ENCODE data around the gene PNKP. TPM values are rescaled to one million over a fixed set of nuclear protein-coding genes. Genes with fewer than 3 reads are reported as not detected.

Gene PNKP
- polyA plus RNA-seq, 1 donor from 2014 or later, result 43.1 TPM

DNA sequence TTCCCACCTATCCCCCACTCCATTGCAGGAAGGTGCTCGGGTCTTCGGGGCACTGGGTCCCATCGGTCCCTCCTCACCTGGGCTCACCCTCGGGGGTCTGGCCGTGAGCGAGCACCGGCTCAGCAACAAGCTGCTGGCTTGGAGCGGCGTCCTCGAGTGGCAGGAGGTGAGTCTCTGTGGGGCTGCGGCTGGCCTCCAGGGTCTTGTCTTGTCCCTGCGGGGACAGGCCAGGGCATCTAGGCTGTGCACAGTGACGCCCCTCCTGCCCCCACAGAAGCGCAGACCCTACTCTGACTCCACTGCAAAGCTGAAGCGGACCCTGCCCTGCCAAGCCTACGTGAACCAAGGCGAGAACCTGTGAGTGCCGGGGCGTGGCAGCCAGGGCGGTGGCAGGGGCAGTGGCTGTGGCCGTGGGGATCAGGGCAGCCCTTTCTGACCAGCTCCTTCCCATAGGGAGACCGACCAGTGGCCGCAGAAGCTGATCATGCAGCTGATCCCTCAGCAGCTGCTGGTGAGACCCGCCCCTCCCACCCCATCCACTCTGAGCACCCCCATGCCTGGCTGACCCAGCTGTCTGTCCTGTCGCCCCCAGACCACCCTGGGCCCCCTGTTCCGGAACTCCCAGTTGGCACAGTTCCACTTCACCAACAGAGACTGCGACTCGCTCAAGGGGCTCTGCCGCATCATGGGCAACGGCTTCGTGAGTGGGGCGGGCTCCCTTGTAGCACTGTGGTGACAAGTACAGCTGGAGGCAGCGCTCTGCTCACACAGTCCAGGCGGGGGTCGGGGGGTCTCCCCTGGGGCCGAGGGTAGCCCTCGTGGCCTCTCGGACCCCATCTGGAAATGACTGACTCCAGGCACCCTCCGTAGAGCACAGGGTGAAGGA is 12.8 kb downstream of the PNKP start:
- Histone ChIP-seq H4K20me1 (ENCODE audit: insufficient read depth) (peaks cover 43% of the 10 kb centered on the region), H3K36me3 (ENCODE audit: insufficient read depth, low read length) (no peaks in the 10 kb centered on the region), H3K4me2 (ENCODE audit: low read length) (no peak overlapping the region), H3K27me3 (ENCODE audit: insufficient read depth, low read depth, low read length) (no peaks in the 10 kb centered on the region), H3K9me2 (ENCODE audit: insufficient read depth, low read length) (no peaks in the 10 kb centered on the region), H3K79me2 (replicated peaks; ENCODE audit: insufficient read depth, low read length) (peaks cover 36% of the 10 kb centered on the region), H3K9me3 (ENCODE audit: low read length) (no peaks in the 10 kb centered on the region), H3K27ac (ENCODE audit: low read length) (no peak overlapping the region), H3F3A (ENCODE audit: insufficient read depth, low read length, poor library complexity, severe bottlenecking) (no peaks in the 10 kb centered on the region), H3K9ac (ENCODE audit: low read length) (no peak overlapping the region), H2AFZ (ENCODE audit: low read depth, low read length) (no peak overlapping the region), H3K4me3 (ENCODE audit: low read length) (peak overlapping the region; percentile 76)
- TF ChIP-seq MXI1 (conservative IDR thresholded peaks at IDR 0.05; ENCODE audit: poor library complexity, severe bottlenecking) (no peak), RAD21 (conservative IDR thresholded peaks at IDR 0.05) (no peak), TAF1 (IDR thresholded peaks at IDR 0.05; ENCODE audit: low read depth) (no peak), EP300 (conservative IDR thresholded peaks at IDR 0.05; ENCODE audit: poor library complexity, severe bottlenecking) (no peak), SMC3 (conservative IDR thresholded peaks at IDR 0.05; ENCODE audit: poor library complexity) (no peak), POLR2AphosphoS5 (IDR thresholded peaks at IDR 0.05) (no peak), REST (IDR thresholded peaks at IDR 0.05; ENCODE audit: borderline replicate concordance) (no peak), EZH2 (IDR thresholded peaks at IDR 0.05; ENCODE audit: borderline replicate concordance, insufficient read depth, low read length, poor library complexity, severe bottlenecking) (no peak), CTCF (IDR thresholded peaks at IDR 0.05; ENCODE audit: poor library complexity, severe bottlenecking) (no peak)

GRCh38 chr19:49853852-49854377 is 13.5 kb downstream of the PNKP start:
- H3F3A ChIP-seq (ENCODE audit: insufficient read depth, low read length, poor library complexity, severe bottlenecking), result no peaks in the 10 kb centered on the region
- peaks cover 3% of the 10 kb centered on the region for H3K36me3 ChIP-seq (ENCODE audit: insufficient read depth, low read length)
- H3K27me3 ChIP-seq (ENCODE audit: insufficient read depth, low read depth, low read length), result no peaks in the 10 kb centered on the region
- peaks cover 36% of the 10 kb centered on the region for H3K79me2 ChIP-seq (replicated peaks; ENCODE audit: insufficient read depth, low read length)
- TF ChIP-seq CTCF (IDR thresholded peaks at IDR 0.05; ENCODE audit: poor library complexity, severe bottlenecking) (no peak), POLR2AphosphoS5 (IDR thresholded peaks at IDR 0.05) (no peak), REST (IDR thresholded peaks at IDR 0.05; ENCODE audit: borderline replicate concordance) (no peak), TAF1 (IDR thresholded peaks at IDR 0.05; ENCODE audit: low read depth) (no peak), EP300 (conservative IDR thresholded peaks at IDR 0.05; ENCODE audit: poor library complexity, severe bottlenecking) (no peak), MXI1 (conservative IDR thresholded peaks at IDR 0.05; ENCODE audit: poor library complexity, severe bottlenecking) (no peak), EZH2 (IDR thresholded peaks at IDR 0.05; ENCODE audit: borderline replicate concordance, insufficient read depth, low read length, poor library complexity, severe bottlenecking) (no peak), SMC3 (conservative IDR thresholded peaks at IDR 0.05; ENCODE audit: poor library complexity) (no peak), RAD21 (conservative IDR thresholded peaks at IDR 0.05) (no peak)
- H3K9ac ChIP-seq (ENCODE audit: low read length), result no peak overlapping the region
- peak overlapping the region; percentile 76 for H3K4me3 ChIP-seq (ENCODE audit: low read length)
- no peaks in the 10 kb centered on the region for H3K9me3 ChIP-seq (ENCODE audit: low read length)
- H4K20me1 ChIP-seq (ENCODE audit: insufficient read depth), result peaks cover 43% of the 10 kb centered on the region
- H3K4me2 ChIP-seq (ENCODE audit: low read length), result no peak overlapping the region
- H2AFZ ChIP-seq (ENCODE audit: low read depth, low read length), result no peak overlapping the region
- H3K9me2 ChIP-seq (ENCODE audit: insufficient read depth, low read length), result no peaks in the 10 kb centered on the region
- no peak overlapping the region for H3K27ac ChIP-seq (ENCODE audit: low read length)

All from neural cell (in vitro differentiated cells).